ENCODE measurements around the gene TBCCD1. TPM values are rescaled to one million over a fixed set of nuclear protein-coding genes. Genes with fewer than 3 reads are reported as not detected.
A peak's percentile ranks its signal among the peaks of the same experiment; 100 is the strongest.

Gene TBCCD1
- total RNA-seq, 2 donors from 2014 or later: 4.0 to 14.0 TPM

- no peaks in the 10 kb centered on the region for H3K36me3 ChIP-seq (replicated peaks in 1 of 2; ENCODE audit: insufficient read depth in 1 of 2, low read depth in 2 of 2)
- intact Hi-C loops (cut with DNase I): no loop called here
- 69 to 76% methylated on average over 17 of the region's 17 CpGs for WGBS, 2 donors
- no peak for TF ChIP-seq POLR2A (IDR thresholded peaks at IDR 0.05)
- no peak for TF ChIP-seq CTCF (IDR thresholded peaks at IDR 0.05)
- no peak overlapping the region for H3K27ac ChIP-seq
- no peaks in the 10 kb centered on the region for H3K9me3 ChIP-seq
- ATAC-seq: no peak
- DNase-seq: no peak
- no peak overlapping the region for H3K4me3 ChIP-seq
- peaks cover 41% of the 10 kb centered on the region for H3K4me1 ChIP-seq
- no peaks in the 10 kb centered on the region for H3K27me3 ChIP-seq
Measured at GRCh38 chr3:186596568-186597287, 29.6 kb upstream of the TBCCD1 start.

GRCh38 chr3:186594591-186595113 lies 27.5 kb upstream of the TBCCD1 start:
- no peaks in the 10 kb centered on the region for H3K27me3 ChIP-seq
- no peak overlapping the region for H3K4me3 ChIP-seq
- ATAC-seq: peak; percentile 54
- DNase-seq: peak; percentile 44 to 72 (median 61)
- intact Hi-C loops (cut with DNase I): no loop called here
- peak overlapping the region; percentile 22 to 70 (median 64) for H3K27ac ChIP-seq
- peaks cover 48% of the 10 kb centered on the region for H3K4me1 ChIP-seq
- no peak for TF ChIP-seq CTCF (IDR thresholded peaks at IDR 0.05)
- TF ChIP-seq POLR2A (IDR thresholded peaks at IDR 0.05): no peak
- H3K36me3 ChIP-seq (replicated peaks in 1 of 2; ENCODE audit: insufficient read depth in 1 of 2, low read depth in 2 of 2): no peaks in the 10 kb centered on the region
- no peaks in the 10 kb centered on the region for H3K9me3 ChIP-seq
- 33 to 43% methylated on average over 6 of the region's 6 CpGs for WGBS, 2 donors

GRCh38 chr3:186593862-186594261 lies 26.7 kb upstream of the TBCCD1 start:
- Histone ChIP-seq H3K4me1 (peaks cover 44% of the 10 kb centered on the region), H3K36me3 (replicated peaks in 1 of 2; ENCODE audit: insufficient read depth in 1 of 2, low read depth in 2 of 2) (no peaks in the 10 kb centered on the region), H3K27ac (peak overlapping the region; percentile 22 to 70 (median 64)), H3K9me3 (no peaks in the 10 kb centered on the region), H3K27me3 (no peaks in the 10 kb centered on the region), H3K4me3 (no peak overlapping the region)
- intact Hi-C loops (cut with DNase I): no loop called here
- DNase-seq (no peak), ATAC-seq (no peak)
- no peak for TF ChIP-seq POLR2A (IDR thresholded peaks at IDR 0.05)
- TF ChIP-seq CTCF (IDR thresholded peaks at IDR 0.05): no peak
- 36 to 58% methylated on average over 3 of the region's 3 CpGs for WGBS, 2 donors

- Histone ChIP-seq H3K9me3 (no peaks in the 10 kb centered on the region), H3K27ac (no peak overlapping the region), H3K4me3 (no peak overlapping the region), H3K36me3 (replicated peaks in 1 of 2; ENCODE audit: insufficient read depth in 1 of 2, low read depth in 2 of 2) (no peaks in the 10 kb centered on the region), H3K27me3 (no peaks in the 10 kb centered on the region), H3K4me1 (peaks cover 32% of the 10 kb centered on the region)
- DNase-seq (no peak), ATAC-seq (no peak)
- intact Hi-C loops (cut with DNase I): no loop called here
- 95 to 96% methylated on average over 4 of the region's 4 CpGs for WGBS, 2 donors
- no peak for TF ChIP-seq POLR2A (IDR thresholded peaks at IDR 0.05)
- no peak for TF ChIP-seq CTCF (IDR thresholded peaks at IDR 0.05)
Measured at GRCh38 chr3:186592682-186593081, 25.5 kb upstream of the TBCCD1 start.

Data from body of pancreas (tissue), 4 donors.